Osteoblast (primary cell): ENCODE measurements around the gene EME1. TPM values are rescaled to one million over a fixed set of nuclear protein-coding genes. Genes with fewer than 3 reads are reported as not detected.

ENCODE experiments used
- DNase-seq: peaks from one replicate; pipeline ENCODE4 v3.0.0; 2011; ENCODE audit warnings: low spot score, mixed read lengths; ENCODE audit not compliant: insufficient read length; ENCODE audit errors: missing footprints
- H2AFZ ChIP-seq: 2 replicates; pipeline ENCODE4 v1.6.0; 2011; ENCODE audit warnings: mild to moderate bottlenecking, low read length
- H3K27ac ChIP-seq: 2 replicates; pipeline ENCODE4 v1.5.1; 2011; ENCODE audit warnings: mild to moderate bottlenecking, low read depth, low read length, moderate library complexity
- H3K27me3 ChIP-seq: 2 replicates; pipeline ENCODE4 v1.6.0; 2012; ENCODE audit warnings: mild to moderate bottlenecking, control low read depth, inconsistent platforms, low read length, moderate library complexity; ENCODE audit not compliant: insufficient read depth
- H3K36me3 ChIP-seq: 2 replicates; pipeline ENCODE4 v1.5.1; 2011; ENCODE audit warnings: mild to moderate bottlenecking, low read length, control low read depth, moderate library complexity; ENCODE audit not compliant: insufficient read depth
- H3K4me1 ChIP-seq: 2 replicates; pipeline ENCODE4 v1.5.1; 2011; ENCODE audit warnings: mild to moderate bottlenecking, low read length, control low read depth, moderate library complexity; ENCODE audit not compliant: insufficient read depth
- H3K4me2 ChIP-seq: 2 replicates; pipeline ENCODE4 v1.6.0; 2011; ENCODE audit warnings: mild to moderate bottlenecking, low read length; ENCODE audit not compliant: insufficient read depth
- H3K4me3 ChIP-seq: fragments of 200-600 bp; sonication (generic); 3 replicates; pipeline ENCODE4 v1.5.1; 2012; ENCODE audit warnings: mild to moderate bottlenecking, low read length, inconsistent platforms; ENCODE audit not compliant: insufficient read depth
- H3K79me2 ChIP-seq: 2 replicates; pipeline ENCODE4 v1.6.0; 2012; ENCODE audit warnings: mild to moderate bottlenecking, low read length, control low read depth, inconsistent platforms; ENCODE audit not compliant: insufficient read depth
- H3K9me3 ChIP-seq: 2 replicates; pipeline ENCODE4 v1.5.1; 2011; ENCODE audit warnings: low read depth, low read length, control low read depth
- H4K20me1 ChIP-seq: 2 replicates; pipeline ENCODE4 v1.6.0; 2012; ENCODE audit warnings: mild to moderate bottlenecking, low read length, control low read depth; ENCODE audit not compliant: insufficient read depth
- total RNA-seq: library from RNA; depleted of rRNA; stranded (reverse); fragments of >200 nt; gene quantifications from 2 replicates; pipeline ENCODE4 v1.2.3, GENCODE V29; 2012
- TF ChIP-seq, protein P1 (sequence below): IDR thresholded peaks from 2 replicates; pipeline ENCODE4 v1.5.1; 2011; ENCODE audit warnings: mild to moderate bottlenecking, low read depth, low read length, moderate library complexity; ENCODE audit errors: extremely low read depth

Gene EME1
- total RNA-seq, 1 donor = 0.72 TPM

GRCh38 chr17:50393700-50394099 lies 20.7 kb downstream of the EME1 start:
- no peak overlapping the region for H3K4me2 ChIP-seq
- no peaks in the 10 kb centered on the region for H3K9me3 ChIP-seq
- H3K36me3 ChIP-seq = peaks cover 65% of the 10 kb centered on the region
- H3K79me2 ChIP-seq = peaks cover 88% of the 10 kb centered on the region
- peaks cover 61% of the 10 kb centered on the region for H4K20me1 ChIP-seq
- no peak overlapping the region for H3K4me3 ChIP-seq
- no peak overlapping the region for H3K27ac ChIP-seq
- peaks cover 21% of the 10 kb centered on the region for H3K4me1 ChIP-seq
- H3K27me3 ChIP-seq = no peaks in the 10 kb centered on the region
- TF ChIP-seq, protein P1, sequence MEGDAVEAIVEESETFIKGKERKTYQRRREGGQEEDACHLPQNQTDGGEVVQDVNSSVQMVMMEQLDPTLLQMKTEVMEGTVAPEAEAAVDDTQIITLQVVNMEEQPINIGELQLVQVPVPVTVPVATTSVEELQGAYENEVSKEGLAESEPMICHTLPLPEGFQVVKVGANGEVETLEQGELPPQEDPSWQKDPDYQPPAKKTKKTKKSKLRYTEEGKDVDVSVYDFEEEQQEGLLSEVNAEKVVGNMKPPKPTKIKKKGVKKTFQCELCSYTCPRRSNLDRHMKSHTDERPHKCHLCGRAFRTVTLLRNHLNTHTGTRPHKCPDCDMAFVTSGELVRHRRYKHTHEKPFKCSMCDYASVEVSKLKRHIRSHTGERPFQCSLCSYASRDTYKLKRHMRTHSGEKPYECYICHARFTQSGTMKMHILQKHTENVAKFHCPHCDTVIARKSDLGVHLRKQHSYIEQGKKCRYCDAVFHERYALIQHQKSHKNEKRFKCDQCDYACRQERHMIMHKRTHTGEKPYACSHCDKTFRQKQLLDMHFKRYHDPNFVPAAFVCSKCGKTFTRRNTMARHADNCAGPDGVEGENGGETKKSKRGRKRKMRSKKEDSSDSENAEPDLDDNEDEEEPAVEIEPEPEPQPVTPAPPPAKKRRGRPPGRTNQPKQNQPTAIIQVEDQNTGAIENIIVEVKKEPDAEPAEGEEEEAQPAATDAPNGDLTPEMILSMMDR = no peak
- H2AFZ ChIP-seq = no peak overlapping the region
- no peak for DNase-seq

GRCh38 chr17:50394711-50395110 lies 21.7 kb downstream of the EME1 start:
- TF ChIP-seq, protein P1 = no peak
- peaks cover 78% of the 10 kb centered on the region for H3K79me2 ChIP-seq
- H3K4me1 ChIP-seq = peaks cover 21% of the 10 kb centered on the region
- H3K4me2 ChIP-seq = peak overlapping the region; percentile 84
- DNase-seq = no peak
- H3K36me3 ChIP-seq = peaks cover 55% of the 10 kb centered on the region
- peaks cover 54% of the 10 kb centered on the region for H4K20me1 ChIP-seq
- H3K4me3 ChIP-seq = peak overlapping the region; percentile 94
- no peaks in the 10 kb centered on the region for H3K27me3 ChIP-seq
- H3K27ac ChIP-seq = peak overlapping the region; percentile 2
- H2AFZ ChIP-seq = no peak overlapping the region
- H3K9me3 ChIP-seq = no peaks in the 10 kb centered on the region

DNA sequence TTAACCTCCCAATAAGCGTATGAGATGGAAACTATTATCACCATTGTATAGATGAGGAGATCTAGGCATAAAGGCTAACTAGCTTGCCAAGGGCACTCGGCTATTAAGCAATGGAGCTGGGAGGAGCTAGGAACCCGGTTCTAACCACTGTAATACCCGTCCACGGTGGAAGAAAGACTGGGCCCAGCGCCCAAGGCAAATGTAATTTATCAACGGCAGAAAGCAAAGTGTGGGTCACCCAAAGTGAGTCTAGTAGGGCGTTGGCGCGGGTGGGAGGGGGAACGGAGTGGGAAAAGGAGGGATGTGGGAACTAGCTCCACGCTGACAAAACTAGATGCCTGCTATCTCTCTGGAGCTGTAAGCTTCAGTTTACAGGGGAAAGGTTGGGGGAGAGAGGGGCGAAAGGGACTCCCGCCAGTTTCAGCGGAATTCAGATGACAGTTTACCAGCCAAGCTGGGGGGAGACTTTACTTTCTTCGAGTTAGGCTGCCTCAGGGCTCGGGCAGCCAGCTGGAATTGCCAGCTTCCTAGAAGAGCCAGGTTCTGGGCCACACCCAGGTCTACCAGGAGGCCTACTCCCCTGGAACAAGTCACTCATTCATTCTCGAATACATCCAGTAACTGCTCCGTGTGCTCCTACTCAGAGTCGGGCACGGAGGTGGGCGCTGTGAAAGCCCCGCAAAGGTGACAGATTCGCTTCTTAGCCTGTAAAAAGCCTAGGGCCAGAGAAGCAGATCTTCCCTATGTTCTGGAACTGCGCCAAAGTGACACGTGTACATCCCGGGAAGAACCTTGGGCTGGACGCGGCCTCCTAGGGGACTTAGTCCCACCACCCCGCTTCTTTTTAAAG lies 23.5 kb downstream of the EME1 start:
- H4K20me1 ChIP-seq = peaks cover 41% of the 10 kb centered on the region

More for the DNA sequence above, 23.5 kb downstream of the EME1 start:
- peak overlapping the region; percentile 84 for H3K4me2 ChIP-seq
- no peaks in the 10 kb centered on the region for H3K27me3 ChIP-seq
- DNase-seq = peak; percentile 69
- peak overlapping the region; percentile 94 for H3K4me3 ChIP-seq
- H3K79me2 ChIP-seq = peaks cover 61% of the 10 kb centered on the region
- peaks cover 21% of the 10 kb centered on the region for H3K4me1 ChIP-seq
- peak overlapping the region; percentile 61 for H2AFZ ChIP-seq
- TF ChIP-seq, protein P1 = no peak
- H3K9me3 ChIP-seq = no peaks in the 10 kb centered on the region
- peak overlapping the region; percentile 93 for H3K27ac ChIP-seq
- peaks cover 38% of the 10 kb centered on the region for H3K36me3 ChIP-seq
